Islet precursor cell (in vitro differentiated cells): ENCODE measurements around the gene DCUN1D1.
"Not testable (repeated sequence)": the region's sequence is repeated elsewhere in the genome, so short reads cannot be mapped to it uniquely, and the experiment has no call there.

ENCODE experiments used
- DNase-seq: peaks from one replicate; pipeline ENCODE4 v3.0.0-alpha.2; 2018

DCUN1D1 gene

DNA sequence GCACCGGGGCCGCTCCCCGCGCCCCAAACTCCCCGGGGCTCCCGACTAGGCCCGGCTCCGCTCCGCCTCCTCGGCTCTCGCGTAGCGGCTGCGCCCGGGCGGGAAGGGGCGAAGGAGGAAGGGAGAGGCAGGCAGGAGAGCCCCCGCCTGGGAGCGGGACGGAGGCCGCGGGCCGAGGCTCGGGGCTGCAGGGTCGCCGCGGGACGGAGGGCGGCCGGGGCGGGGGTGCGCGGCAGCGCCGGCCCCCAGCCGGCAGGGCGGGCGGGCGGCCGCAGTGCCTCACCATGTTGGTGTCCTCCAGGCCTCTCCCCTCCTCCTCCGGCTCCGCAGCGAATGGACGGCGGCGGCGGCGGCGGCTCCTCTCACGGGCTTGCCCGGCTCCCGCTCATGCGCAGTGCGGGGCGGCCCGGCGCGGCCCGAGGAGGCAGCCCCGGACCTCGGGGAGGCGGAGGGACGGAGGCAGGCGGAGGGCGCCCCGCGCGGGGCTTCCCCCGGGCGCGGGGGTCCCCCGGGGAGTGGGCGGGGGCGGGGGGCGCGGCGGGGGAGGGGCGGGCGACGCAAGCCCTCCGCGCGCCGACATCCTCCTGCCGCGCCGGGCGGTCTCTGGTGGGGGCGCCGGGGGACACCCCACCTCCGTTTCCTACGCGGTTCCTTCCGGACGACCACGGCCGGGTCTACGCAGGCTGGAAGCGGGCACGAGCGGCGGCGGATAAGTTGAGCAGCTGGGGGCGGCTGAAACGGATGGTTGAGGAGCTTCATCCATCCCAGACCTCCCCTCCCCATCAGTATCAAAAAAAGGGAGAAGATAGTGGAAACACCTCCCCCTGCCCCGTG is at the start of gene DCUN1D1:
Gene DCUN1D1, minus strand, starts transcription at position 335 of the 834 bp plus-strand sequence. Its CDS starts 49 bp downstream, at position 286.
- DNase-seq, result peak; percentile 95

DNA sequence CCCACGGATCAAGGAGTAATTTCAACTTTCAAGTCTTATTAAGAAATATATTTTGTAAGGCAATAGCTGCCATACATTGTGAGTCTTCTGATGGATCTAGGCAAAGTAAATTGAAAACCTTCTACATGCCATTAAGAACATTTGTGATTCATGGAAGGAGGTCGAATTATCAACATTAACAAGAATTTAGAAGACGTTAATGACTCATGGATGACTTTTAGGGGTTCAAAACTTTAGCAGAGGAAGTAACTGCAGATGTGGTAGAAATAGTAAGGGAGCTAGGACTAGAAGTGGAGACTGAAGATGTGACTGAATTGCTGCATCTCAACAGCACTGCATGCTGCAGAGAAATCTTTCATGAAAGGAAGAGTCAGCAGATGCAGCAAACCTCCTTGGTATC is 48.1 kb upstream of the DCUN1D1 start:
- no peak for DNase-seq

GRCh38 chr3:183027276-183027675 is 46.9 kb upstream of the DCUN1D1 start:
- no peak for DNase-seq

GRCh38 chr3:183022936-183023516 is 42.7 kb upstream of the DCUN1D1 start:
- DNase-seq, result no peak

DNA sequence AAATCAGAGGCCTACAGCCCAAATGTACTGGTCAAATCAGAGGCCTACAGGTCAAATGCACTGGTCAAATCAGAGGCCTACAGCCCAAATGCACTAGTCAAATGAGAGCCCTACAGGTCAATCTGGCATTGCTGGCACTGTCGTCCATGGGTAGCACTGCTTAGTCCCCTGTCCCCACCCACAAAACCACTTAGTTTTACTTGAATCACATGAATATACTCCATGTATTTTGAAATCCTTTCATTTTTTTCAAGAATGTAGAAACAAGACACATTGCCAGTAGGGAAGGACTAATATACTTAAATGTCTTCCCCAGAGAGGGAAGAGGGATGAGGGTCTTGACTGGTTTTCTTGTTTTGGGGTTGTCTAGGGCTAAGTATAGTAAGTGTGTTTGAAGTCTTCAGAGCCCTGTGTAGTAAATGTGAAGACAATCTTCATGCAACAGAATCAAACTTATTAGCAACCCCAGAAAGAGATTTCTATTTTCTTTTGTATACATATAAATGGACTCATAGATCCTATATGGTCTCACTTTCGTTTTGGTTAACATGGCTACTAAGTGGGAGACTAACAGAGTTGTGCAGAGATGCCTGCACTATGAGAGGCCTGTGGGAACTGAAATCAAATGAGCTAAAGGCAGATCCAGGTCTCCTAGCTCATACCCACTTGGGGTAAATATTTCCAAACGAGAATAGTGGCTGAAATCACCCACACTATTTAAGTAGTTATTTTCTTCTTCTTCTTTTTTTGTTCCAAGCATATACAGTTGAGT is 38.3 kb upstream of the DCUN1D1 start:
- DNase-seq, result no peak

DNA sequence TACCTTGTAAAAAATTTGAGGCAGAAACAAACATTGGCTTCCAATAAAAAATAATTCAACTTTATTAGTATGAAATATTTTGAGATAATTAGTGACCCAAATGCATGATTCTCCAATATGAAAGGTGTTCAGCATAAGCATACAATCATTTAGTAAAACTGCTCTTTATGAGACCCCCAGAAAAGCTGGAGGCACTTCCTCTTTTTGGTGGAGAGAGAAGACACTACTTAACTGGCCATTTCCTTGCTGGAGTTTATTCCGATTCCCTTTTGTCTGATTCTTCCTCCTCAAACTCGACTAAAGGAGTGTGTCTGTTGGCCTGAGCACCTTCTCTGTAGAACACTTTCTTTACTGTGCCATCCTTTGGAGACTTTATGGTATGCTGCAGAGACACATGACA is 34.8 kb upstream of the DCUN1D1 start:
- no peak for DNase-seq

DNA sequence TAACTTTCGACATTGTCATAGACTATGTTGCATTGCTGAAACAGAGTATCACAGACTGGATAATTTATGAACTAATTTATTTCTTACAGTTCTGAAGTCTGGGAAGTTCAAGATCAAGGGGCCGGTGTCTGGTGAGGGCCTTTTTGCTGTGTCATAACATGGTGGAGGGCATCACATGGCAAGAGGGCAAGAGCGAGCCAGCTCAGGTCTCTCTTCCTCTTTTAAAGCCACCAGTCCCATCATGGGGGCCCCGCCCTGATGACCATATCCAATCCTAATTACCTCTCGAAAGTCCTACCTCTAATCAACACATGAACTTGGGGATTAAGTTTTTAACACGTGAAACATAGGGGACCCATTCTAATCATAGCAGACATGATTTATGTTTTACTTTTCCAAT is 33.5 kb upstream of the DCUN1D1 start:
- DNase-seq, result no peak

DNA sequence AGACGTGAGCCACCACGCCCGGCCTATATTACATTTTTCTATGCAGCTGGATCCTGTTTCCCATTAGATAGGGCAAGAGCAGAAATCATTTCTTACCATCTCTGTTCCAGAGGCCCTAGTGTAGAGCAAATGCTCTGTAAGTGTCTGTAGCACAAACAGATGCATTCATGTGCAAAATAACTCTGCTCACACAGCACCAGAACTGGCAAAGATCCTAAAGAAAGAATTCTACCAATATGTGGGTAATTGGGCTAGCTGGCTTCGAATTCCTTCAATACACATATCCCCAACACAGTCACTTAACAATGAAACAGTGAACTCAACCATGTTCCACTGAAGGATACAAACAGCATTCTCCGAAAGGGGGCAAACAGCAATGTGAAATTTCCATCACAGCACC is 32.7 kb upstream of the DCUN1D1 start:
- no peak for DNase-seq

DNA sequence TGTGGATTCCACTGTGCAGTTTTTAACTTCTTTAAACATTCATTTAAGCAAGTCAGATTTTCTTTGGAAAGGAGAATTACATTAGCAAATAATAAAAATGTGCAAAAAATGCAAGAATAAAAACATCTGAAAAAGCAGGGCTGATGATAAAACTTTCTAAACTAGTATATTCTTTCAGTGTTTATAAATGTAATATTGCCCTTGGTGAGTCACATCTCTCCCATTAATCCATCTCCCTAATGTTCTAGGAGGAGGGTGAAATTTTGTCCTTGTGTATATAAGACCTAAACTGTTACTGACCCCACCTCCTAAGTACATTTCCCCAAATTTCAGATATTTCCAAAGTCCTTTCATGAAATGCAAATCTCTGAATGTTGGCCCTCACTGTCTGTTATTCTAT is 28.5 kb upstream of the DCUN1D1 start:
- DNase-seq, result no peak

GRCh38 chr3:183008303-183008702 is 28.0 kb upstream of the DCUN1D1 start:
- DNase-seq, result peak; percentile 22

DNA sequence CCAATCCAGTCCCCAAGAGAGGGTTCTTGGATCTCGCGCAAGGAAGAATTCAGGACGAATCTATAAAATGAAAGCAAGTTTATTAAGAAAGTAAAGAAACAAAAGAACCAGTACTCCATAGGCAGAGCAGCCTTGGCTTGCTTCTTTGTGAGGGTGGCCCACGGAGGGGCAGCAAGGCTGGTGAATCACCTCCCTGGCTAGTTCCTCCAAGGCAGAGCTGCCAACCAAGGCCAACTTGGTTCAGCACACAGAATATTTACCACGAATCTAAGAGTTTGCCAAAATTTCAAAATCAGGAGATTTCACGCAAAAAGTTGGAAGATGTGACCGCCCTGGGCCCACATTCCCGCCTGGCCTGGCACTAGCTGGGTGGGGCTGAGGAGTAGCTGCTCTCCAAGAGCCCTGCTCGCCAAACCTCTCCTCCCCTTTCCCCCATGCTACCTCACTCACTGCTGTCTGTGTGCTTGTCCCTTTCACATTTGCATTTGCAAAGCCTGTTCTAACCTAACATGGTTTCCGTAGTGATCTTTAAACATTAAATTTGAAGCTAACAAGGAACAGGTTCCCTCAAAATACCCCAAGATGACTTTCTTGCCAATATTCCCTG is 26.2 kb upstream of the DCUN1D1 start:
- DNase-seq, result peak; percentile 39

DNA sequence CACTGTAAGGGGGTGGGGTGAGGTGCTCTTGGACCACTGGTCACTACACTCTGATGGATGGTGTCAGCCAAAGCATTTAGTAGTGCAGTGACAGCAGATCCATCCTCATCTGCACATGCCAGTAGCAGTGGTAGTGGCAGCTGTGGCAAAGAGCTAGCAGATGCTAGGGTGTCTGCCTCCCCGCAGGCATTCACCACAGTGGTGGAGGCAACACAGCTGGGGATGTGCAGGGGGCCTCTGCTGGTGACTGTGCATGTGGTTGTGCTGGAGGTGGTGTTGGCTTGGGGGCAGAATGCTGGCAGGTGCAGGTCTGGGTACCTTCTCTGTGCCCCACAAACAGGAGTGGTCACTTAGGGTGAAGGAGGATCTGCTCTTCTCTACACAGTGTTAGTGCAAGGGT is 19.4 kb upstream of the DCUN1D1 start:
- DNase-seq, result peak; percentile 41

GRCh38 chr3:182993486-182994201 is 13.3 kb upstream of the DCUN1D1 start:
- not testable (repeated sequence) for DNase-seq

DNA sequence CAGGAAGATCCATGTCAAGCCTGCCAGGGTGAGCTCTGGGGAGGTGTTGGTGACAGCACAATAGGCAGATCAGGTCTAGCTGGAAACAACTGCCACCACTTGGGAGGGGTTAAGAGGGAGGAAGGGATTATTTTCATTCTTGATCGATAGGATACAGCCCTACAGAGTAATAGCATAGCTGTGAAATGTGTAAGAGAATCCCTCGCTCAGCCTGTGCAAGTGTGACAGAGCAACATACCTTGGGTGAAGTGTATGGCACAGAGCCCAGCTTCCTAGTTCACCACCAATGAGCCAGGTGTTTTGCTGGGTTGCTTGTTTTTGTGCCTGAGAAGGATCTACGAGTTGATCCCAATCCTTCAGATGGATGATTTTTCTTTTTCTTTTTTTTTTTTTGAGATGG is 9.2 kb upstream of the DCUN1D1 start:
- DNase-seq, result no peak

GRCh38 chr3:182986021-182986420 is 5.7 kb upstream of the DCUN1D1 start:
- DNase-seq, result no peak

- DNase-seq, result no peak
These were observed 3.5 kb upstream of the DCUN1D1 start for GRCh38 chr3:182983876-182984275.

- no peak for DNase-seq
These were observed 671 bp upstream of the DCUN1D1 start for GRCh38 chr3:182981038-182981380.

DNA sequence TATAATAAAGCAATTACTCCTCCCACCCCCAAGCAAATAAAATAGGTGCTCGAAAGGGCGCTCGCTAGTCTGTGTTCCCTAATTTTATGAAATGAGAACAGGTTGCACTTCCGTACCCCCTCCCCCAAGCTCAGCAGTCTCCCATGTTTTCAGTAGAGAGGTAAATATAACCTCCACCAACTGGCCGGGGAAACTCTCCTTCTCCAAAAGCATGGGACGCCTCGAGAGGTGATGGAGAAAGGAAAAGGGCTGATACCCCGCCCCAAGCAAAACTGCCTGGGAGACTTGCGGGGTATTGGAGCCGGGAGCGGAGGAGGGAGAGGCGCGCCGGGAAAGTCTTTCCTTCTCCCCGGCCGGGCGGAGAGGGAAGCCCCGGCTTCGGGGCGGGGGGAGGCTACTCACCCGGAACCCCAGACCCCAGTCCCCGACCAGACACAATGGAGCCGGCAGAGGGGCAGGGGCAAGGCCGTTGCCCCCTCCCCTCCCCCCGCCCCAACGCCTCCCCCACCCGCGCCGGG is 605 bp downstream of the DCUN1D1 start:
- DNase-seq, result peak; percentile 65

GRCh38 chr3:182979103-182979673 is 1.1 kb downstream of the DCUN1D1 start:
- DNase-seq, result no peak

DNA sequence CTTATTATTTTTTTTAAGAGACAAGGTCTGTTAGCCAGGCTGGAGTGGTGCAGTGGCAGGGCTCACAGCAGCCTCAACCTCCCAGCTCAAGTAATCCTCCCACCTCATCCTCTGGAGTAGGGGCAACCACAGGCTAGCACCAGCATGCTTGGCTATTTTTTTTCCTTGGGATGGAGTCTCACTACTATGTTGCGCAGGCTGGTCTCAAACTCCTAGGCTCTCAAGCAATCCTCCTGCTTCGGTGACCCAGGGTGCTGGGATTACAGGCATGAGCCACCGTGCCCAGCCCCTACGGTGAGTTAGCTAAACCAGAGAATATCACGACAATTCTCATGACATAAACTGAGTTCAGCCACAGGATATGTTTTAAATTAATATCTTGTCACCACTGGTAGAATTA is 2.0 kb downstream of the DCUN1D1 start:
- no peak for DNase-seq

GRCh38 chr3:182973047-182973446 is 7.3 kb downstream of the DCUN1D1 start:
- DNase-seq, result no peak

DNA sequence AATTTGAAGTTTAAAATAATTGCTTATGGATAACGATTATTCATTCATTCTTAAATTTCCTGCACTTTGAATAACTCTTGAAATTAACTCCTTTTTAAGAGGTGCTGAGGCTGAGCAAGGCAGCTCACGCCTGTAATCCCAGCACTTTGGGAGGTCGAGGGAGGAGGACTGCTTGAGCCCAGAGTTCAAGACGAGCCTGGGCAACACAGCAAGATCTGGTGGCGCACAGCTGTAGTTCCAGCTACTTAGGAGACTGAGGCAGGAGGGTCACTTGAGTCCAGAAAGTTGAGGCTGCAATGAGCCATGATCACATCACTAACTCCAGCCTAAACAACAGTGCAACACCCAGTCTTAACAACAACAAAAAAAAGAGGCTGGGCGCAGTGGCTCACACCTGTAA is 8.0 kb downstream of the DCUN1D1 start:
- no peak for DNase-seq
